ENCODE results near the gene TAB2. TPM values are rescaled to one million over a fixed set of nuclear protein-coding genes. Genes with fewer than 3 reads are reported as not detected.

Gene TAB2
- polyA plus RNA-seq, 3 donors: 3.1 to 32.0 (median 6.0) TPM

DNA sequence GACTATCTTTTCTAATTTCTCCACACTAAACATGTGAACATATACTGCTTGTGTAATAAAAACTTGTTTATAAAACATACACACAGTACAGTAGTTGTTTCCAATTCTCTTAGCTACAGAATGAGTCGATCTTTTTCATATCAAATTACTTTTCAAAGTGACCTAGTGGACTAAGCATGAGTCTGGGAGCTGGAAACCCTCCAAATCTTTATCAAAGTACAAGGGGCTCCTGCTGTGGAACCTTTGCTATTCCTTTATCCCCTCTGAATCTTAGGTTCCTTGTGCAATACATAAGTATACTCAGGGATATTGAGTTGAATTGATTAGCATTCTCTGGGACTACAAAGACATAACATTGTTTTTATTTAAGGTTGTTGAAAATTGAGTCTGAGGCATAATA is 48.7 kb upstream of the TAB2 start:
- Mint-ChIP-seq H3K27me3 (ENCODE audit: low read depth in 3 of 3) (peaks cover 0 to 3% (median 0%) of the 10 kb centered on the region in 3 donors), H3K27ac (peak overlapping the region in 3 of 7 donors; percentile 21 to 63 (median 30)), H3K4me1 (peaks cover 80% of the 10 kb centered on the region), H3K36me3 (peaks cover 3 to 4% of the 10 kb centered on the region in 2 donors), H3K9me3 (peaks cover 0 to 3% (median 0%) of the 10 kb centered on the region in 7 donors), H3K4me3 (no peak overlapping the region)
- Histone ChIP-seq H3K36me3 (replicated peaks in 1 of 2; ENCODE audit: control insufficient read depth in 1 of 2, insufficient read depth in 2 of 2, low read length in 2 of 2) (no peaks in the 10 kb centered on the region), H4K20me1 (ENCODE audit: insufficient read depth, low read length) (no peaks in the 10 kb centered on the region), H3K27ac (ENCODE audit: low read depth in 1 of 2, low read length in 2 of 2) (peak overlapping the region in 1 of 2 donors; percentile 91), H3K27me3 (ENCODE audit: control insufficient read depth in 2 of 2, insufficient read depth in 2 of 2, low read length in 2 of 2) (no peaks in the 10 kb centered on the region), H2AFZ (ENCODE audit: insufficient read depth, low read depth, low read length, poor library complexity, severe bottlenecking) (no peak overlapping the region), H3K4me3 (replicated peaks in 1 of 3; ENCODE audit: low read depth in 2 of 3, low read length in 3 of 3) (no peak overlapping the region), H3K9me3 (replicated peaks in 1 of 2; ENCODE audit: control insufficient read depth in 1 of 2, insufficient read depth in 1 of 2, low read length in 2 of 2) (no peaks in the 10 kb centered on the region), H3K4me2 (replicated peaks; ENCODE audit: extremely low read depth, low read length, poor library complexity, severe bottlenecking) (no peak overlapping the region), H3K4me1 (ENCODE audit: control insufficient read depth in 1 of 2, insufficient read depth in 2 of 2, low read length in 2 of 2) (peaks cover 83 to 85% of the 10 kb centered on the region in 2 donors), H3K79me2 (ENCODE audit: insufficient read depth, low read length) (peaks cover 3% of the 10 kb centered on the region), H3K9ac (ENCODE audit: insufficient read depth, low read length, poor library complexity, severe bottlenecking) (no peak overlapping the region)
- WGBS (ENCODE audit: insufficient coverage): no CpG with 5 or more reads among the region's 1 CpG
- no peak for DNase-seq
- intact Hi-C loops (cut with micrococcal nuclease): no loop called here
- TF ChIP-seq CTCF (IDR thresholded peaks at IDR 0.05): no peak

- no peaks in the 10 kb centered on the region for H4K20me1 ChIP-seq (ENCODE audit: insufficient read depth, low read length)
- H3K4me2 ChIP-seq (replicated peaks; ENCODE audit: extremely low read depth, low read length, poor library complexity, severe bottlenecking): no peak overlapping the region
- H3K36me3 ChIP-seq (replicated peaks in 1 of 2; ENCODE audit: control insufficient read depth in 1 of 2, insufficient read depth in 2 of 2, low read length in 2 of 2): no peaks in the 10 kb centered on the region
- peak overlapping the region; percentile 52 for H3K9ac ChIP-seq (ENCODE audit: insufficient read depth, low read length, poor library complexity, severe bottlenecking)
- H3K9me3 ChIP-seq (replicated peaks in 1 of 2; ENCODE audit: control insufficient read depth in 1 of 2, insufficient read depth in 1 of 2, low read length in 2 of 2): no peaks in the 10 kb centered on the region
- H3K27me3 Mint-ChIP-seq (ENCODE audit: low read depth in 3 of 3): peaks cover 0 to 3% (median 0%) of the 10 kb centered on the region in 3 donors
- peaks cover 3% of the 10 kb centered on the region for H3K79me2 ChIP-seq (ENCODE audit: insufficient read depth, low read length)
- no peak for TF ChIP-seq CTCF (IDR thresholded peaks at IDR 0.05)
- H3K4me3 ChIP-seq (replicated peaks in 1 of 3; ENCODE audit: low read depth in 2 of 3, low read length in 3 of 3): peak overlapping the region in 1 of 3 experiments; percentile 61
- intact Hi-C loops (cut with micrococcal nuclease): loop anchor here in 1 of 2 donors (5.0 kb wide), 2 partner anchors 38 to 47 kb away; partner anchors contain the start of gene TAB2
- H3K36me3 Mint-ChIP-seq: peaks cover 3 to 4% of the 10 kb centered on the region in 2 donors
- no peak overlapping the region for H2AFZ ChIP-seq (ENCODE audit: insufficient read depth, low read depth, low read length, poor library complexity, severe bottlenecking)
- H3K9me3 Mint-ChIP-seq: peaks cover 0 to 3% (median 0%) of the 10 kb centered on the region in 7 donors
- H3K27ac ChIP-seq (ENCODE audit: low read depth in 1 of 2, low read length in 2 of 2): peak overlapping the region; percentile 60 to 91
- peaks cover 90% of the 10 kb centered on the region for H3K4me1 Mint-ChIP-seq
- H3K4me3 Mint-ChIP-seq: peak overlapping the region in 1 of 2 donors; percentile 42
- peak overlapping the region; percentile 96 to 99 (median 98) for H3K27ac Mint-ChIP-seq
- DNase-seq: peak; percentile 57 to 66 (median 63)
- 0% methylated on average over 3 of the region's 4 CpGs for WGBS (ENCODE audit: insufficient coverage)
- H3K27me3 ChIP-seq (ENCODE audit: control insufficient read depth in 2 of 2, insufficient read depth in 2 of 2, low read length in 2 of 2): no peaks in the 10 kb centered on the region
- H3K4me1 ChIP-seq (ENCODE audit: control insufficient read depth in 1 of 2, insufficient read depth in 2 of 2, low read length in 2 of 2): peaks cover 95 to 100% of the 10 kb centered on the region in 2 donors
These were observed 46.9 kb upstream of the TAB2 start for GRCh38 chr6:149270616-149271015.
